ENCODE results near the gene YBX3. TPM values are rescaled to one million over a fixed set of nuclear protein-coding genes. Genes with fewer than 3 reads are reported as not detected.

YBX3 gene
- polyA plus RNA-seq, 1 of the 3 experiments (the other 2 are of a cell fraction): 22.4 TPM

DNA sequence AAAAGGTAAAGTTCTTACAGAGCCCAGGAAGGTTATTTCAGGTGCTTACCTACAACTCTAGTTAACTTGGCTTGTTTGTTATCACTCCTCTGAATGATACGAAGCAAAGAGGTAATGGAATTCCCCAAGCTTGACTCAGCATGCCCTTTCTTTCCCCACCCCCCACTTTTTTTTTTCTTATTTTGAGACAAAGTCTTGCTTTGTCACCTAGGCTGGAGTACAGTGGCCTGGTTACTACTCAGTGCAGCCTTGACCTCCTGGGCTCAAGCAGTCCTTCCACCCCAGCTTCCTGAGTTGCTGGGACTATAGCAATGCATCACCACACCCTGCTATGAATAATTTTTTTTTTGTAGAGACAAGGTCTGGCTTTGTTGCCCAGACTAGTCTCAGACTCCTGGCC is 17.1 kb upstream of the YBX3 start (continued):
- TF ChIP-seq, protein P1, sequence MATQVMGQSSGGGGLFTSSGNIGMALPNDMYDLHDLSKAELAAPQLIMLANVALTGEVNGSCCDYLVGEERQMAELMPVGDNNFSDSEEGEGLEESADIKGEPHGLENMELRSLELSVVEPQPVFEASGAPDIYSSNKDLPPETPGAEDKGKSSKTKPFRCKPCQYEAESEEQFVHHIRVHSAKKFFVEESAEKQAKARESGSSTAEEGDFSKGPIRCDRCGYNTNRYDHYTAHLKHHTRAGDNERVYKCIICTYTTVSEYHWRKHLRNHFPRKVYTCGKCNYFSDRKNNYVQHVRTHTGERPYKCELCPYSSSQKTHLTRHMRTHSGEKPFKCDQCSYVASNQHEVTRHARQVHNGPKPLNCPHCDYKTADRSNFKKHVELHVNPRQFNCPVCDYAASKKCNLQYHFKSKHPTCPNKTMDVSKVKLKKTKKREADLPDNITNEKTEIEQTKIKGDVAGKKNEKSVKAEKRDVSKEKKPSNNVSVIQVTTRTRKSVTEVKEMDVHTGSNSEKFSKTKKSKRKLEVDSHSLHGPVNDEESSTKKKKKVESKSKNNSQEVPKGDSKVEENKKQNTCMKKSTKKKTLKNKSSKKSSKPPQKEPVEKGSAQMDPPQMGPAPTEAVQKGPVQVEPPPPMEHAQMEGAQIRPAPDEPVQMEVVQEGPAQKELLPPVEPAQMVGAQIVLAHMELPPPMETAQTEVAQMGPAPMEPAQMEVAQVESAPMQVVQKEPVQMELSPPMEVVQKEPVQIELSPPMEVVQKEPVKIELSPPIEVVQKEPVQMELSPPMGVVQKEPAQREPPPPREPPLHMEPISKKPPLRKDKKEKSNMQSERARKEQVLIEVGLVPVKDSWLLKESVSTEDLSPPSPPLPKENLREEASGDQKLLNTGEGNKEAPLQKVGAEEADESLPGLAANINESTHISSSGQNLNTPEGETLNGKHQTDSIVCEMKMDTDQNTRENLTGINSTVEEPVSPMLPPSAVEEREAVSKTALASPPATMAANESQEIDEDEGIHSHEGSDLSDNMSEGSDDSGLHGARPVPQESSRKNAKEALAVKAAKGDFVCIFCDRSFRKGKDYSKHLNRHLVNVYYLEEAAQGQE (IDR thresholded peaks at IDR 0.05; ENCODE audit: low read depth, low read length): no peak
- TF ChIP-seq SMC3 (IDR thresholded peaks at IDR 0.05; ENCODE audit: low read depth, low read length) (no peak), YY1 (IDR thresholded peaks at IDR 0.05; ENCODE audit: low read depth) (no peak)
- TF ChIP-seq, protein P2, sequence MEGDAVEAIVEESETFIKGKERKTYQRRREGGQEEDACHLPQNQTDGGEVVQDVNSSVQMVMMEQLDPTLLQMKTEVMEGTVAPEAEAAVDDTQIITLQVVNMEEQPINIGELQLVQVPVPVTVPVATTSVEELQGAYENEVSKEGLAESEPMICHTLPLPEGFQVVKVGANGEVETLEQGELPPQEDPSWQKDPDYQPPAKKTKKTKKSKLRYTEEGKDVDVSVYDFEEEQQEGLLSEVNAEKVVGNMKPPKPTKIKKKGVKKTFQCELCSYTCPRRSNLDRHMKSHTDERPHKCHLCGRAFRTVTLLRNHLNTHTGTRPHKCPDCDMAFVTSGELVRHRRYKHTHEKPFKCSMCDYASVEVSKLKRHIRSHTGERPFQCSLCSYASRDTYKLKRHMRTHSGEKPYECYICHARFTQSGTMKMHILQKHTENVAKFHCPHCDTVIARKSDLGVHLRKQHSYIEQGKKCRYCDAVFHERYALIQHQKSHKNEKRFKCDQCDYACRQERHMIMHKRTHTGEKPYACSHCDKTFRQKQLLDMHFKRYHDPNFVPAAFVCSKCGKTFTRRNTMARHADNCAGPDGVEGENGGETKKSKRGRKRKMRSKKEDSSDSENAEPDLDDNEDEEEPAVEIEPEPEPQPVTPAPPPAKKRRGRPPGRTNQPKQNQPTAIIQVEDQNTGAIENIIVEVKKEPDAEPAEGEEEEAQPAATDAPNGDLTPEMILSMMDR (IDR thresholded peaks at IDR 0.05): no peak
- TF ChIP-seq, protein P3, sequence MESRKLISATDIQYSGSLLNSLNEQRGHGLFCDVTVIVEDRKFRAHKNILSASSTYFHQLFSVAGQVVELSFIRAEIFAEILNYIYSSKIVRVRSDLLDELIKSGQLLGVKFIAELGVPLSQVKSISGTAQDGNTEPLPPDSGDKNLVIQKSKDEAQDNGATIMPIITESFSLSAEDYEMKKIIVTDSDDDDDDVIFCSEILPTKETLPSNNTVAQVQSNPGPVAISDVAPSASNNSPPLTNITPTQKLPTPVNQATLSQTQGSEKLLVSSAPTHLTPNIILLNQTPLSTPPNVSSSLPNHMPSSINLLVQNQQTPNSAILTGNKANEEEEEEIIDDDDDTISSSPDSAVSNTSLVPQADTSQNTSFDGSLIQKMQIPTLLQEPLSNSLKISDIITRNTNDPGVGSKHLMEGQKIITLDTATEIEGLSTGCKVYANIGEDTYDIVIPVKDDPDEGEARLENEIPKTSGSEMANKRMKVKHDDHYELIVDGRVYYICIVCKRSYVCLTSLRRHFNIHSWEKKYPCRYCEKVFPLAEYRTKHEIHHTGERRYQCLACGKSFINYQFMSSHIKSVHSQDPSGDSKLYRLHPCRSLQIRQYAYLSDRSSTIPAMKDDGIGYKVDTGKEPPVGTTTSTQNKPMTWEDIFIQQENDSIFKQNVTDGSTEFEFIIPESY (IDR thresholded peaks at IDR 0.05; ENCODE audit: borderline replicate concordance, low read depth): no peak

DNA sequence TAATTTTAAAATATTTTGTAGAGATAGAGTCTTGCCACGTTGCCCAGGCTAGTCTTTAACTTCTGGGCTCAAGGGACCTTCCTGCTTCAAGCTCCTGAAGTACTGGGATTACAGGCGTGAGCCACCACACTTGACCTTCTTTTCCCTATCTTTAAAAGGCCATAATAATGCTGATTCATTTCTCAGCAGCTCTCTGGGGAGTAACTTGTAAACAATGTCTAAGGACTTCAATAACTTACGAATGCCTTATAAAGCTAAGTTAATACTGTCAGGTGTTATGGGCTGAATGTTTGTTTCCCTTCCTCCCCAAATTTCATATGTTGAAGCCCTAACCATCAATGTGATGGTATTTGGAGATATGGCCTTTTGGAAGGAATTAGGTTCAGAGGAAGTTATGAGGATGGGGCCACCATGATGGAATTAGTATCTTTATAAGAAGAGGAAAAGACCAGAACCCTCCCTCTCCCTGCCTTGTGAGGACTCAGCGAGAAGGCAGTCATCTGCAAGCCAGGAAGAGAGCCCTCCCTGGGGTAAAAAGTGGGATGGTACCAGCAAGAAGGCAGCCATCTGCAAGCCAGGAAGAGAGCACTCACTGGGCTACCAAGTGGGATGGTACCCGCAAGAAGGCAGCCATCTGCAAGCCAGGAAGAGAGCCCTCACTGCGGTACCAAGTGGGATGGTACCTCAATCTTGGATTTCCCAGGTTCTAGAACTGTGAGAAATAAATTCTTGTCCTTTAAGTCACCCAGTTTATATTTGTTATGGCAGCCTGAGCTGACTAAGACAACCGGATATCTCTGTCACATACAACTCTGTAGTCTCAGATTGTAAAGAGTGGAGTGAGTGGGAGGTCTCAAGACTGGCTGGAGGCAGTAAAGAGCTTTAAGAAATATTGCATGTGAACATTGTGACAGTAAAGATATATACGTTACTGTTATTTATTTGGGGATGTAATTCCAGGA is 16.3 kb upstream of the YBX3 start:
- Histone ChIP-seq H3K4me1 (ENCODE audit: control insufficient read depth in 1 of 2, insufficient read depth in 2 of 2, low read depth in 1 of 2, low read length in 1 of 2) (no peaks in the 10 kb centered on the region), H3K4me2 (no peak overlapping the region), H2AFZ (ENCODE audit: low read depth) (no peak overlapping the region), H3K9me3 (no peaks in the 10 kb centered on the region), H3K9me2 (no peaks in the 10 kb centered on the region), H4K20me1 (ENCODE audit: insufficient read depth) (no peaks in the 10 kb centered on the region), H3K9ac (no peak overlapping the region), H3K27ac (ENCODE audit: low read depth in 2 of 2, low read length in 1 of 2) (no peak overlapping the region), H3K27me3 (ENCODE audit: insufficient read depth) (peaks cover 11% of the 10 kb centered on the region; the same call in 1 of the 2 replicates), H3K36me3 (replicated peaks in 1 of 2; ENCODE audit: control insufficient read depth in 1 of 2, insufficient read depth in 2 of 2, low read length in 1 of 2) (no peaks in the 10 kb centered on the region), H3K79me2 (ENCODE audit: insufficient read depth) (no peaks in the 10 kb centered on the region), H3F3A (replicated peaks; ENCODE audit: insufficient read depth) (no peaks in the 10 kb centered on the region), H3K4me3 (ENCODE audit: low read depth in 2 of 2, low read length in 1 of 2) (no peak overlapping the region)
- DNase-seq: no peak
- CTCF ChIA-PET: interaction anchor here (0.9 to 1.7 kb wide), 3 partner anchors 10 to 432 kb away, joined by 3 to 8 read pairs (median 3); partner anchors contain the start of gene SMIM10L1
- 12% methylated on average over 8 of the region's 8 CpGs for WGBS (ENCODE audit: low lambda C conversion rate)
- POLR2A ChIA-PET: no interaction called here
- TF ChIP-seq RAD21 (IDR thresholded peaks at IDR 0.05; ENCODE audit: low read length): no peak
- TF ChIP-seq POLR2AphosphoS5 (IDR thresholded peaks at IDR 0.05; ENCODE audit: low read depth, low read length): no peak
- TF ChIP-seq, protein P4, sequence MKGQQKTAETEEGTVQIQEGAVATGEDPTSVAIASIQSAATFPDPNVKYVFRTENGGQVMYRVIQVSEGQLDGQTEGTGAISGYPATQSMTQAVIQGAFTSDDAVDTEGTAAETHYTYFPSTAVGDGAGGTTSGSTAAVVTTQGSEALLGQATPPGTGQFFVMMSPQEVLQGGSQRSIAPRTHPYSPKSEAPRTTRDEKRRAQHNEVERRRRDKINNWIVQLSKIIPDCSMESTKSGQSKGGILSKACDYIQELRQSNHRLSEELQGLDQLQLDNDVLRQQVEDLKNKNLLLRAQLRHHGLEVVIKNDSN (IDR thresholded peaks at IDR 0.05; ENCODE audit: borderline replicate concordance, low read depth): no peak
- no peak for TF ChIP-seq GATA2 (CRISPR knock-in tag; IDR thresholded peaks at IDR 0.05)
- no peak for TF ChIP-seq SIN3A (IDR thresholded peaks at IDR 0.05; ENCODE audit: borderline replicate concordance, low read depth, low read length)
- TF ChIP-seq RFX5 (IDR thresholded peaks at IDR 0.05; ENCODE audit: low read length): no peak
- TF ChIP-seq RCOR1 (IDR thresholded peaks at IDR 0.05; ENCODE audit: low read length): no peak
- TF ChIP-seq MXI1 (IDR thresholded peaks at IDR 0.05; ENCODE audit: low read depth, low read length): no peak
- TF ChIP-seq TAF1 (IDR thresholded peaks at IDR 0.05; ENCODE audit: borderline replicate concordance, low read depth, low read length): no peak
- TF ChIP-seq, protein P5, sequence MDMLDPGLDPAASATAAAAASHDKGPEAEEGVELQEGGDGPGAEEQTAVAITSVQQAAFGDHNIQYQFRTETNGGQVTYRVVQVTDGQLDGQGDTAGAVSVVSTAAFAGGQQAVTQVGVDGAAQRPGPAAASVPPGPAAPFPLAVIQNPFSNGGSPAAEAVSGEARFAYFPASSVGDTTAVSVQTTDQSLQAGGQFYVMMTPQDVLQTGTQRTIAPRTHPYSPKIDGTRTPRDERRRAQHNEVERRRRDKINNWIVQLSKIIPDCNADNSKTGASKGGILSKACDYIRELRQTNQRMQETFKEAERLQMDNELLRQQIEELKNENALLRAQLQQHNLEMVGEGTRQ (IDR thresholded peaks at IDR 0.05; ENCODE audit: borderline replicate concordance, low read depth, low read length): no peak
- TF ChIP-seq CHD2 (IDR thresholded peaks at IDR 0.05; ENCODE audit: low read length, partially characterized antibody): no peak
- no peak for TF ChIP-seq YY1 (IDR thresholded peaks at IDR 0.05; ENCODE audit: low read depth)
- TF ChIP-seq NRF1 (IDR thresholded peaks at IDR 0.05; ENCODE audit: low read depth, low read length): no peak
- TF ChIP-seq, protein P6, sequence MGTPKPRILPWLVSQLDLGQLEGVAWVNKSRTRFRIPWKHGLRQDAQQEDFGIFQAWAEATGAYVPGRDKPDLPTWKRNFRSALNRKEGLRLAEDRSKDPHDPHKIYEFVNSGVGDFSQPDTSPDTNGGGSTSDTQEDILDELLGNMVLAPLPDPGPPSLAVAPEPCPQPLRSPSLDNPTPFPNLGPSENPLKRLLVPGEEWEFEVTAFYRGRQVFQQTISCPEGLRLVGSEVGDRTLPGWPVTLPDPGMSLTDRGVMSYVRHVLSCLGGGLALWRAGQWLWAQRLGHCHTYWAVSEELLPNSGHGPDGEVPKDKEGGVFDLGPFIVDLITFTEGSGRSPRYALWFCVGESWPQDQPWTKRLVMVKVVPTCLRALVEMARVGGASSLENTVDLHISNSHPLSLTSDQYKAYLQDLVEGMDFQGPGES (IDR thresholded peaks at IDR 0.05; ENCODE audit: low read depth, low read length): no peak
